Pulmonary artery endothelial cell (primary cell): Measurements from ENCODE around the gene GPR153. TPM values are rescaled to one million over a fixed set of nuclear protein-coding genes. Genes with fewer than 3 reads are reported as not detected.

Source experiments
- DNase-seq: peaks from one replicate; pipeline ENCODE4 v3.0.0-alpha.2; 2011; ENCODE audit warnings: low read depth, low spot score
- total RNA-seq: library from RNA; depleted of rRNA; stranded (reverse); fragments of >200 nt; gene quantifications from 2 replicates; pipeline ENCODE4 v1.2.3, GENCODE V29; 2014

Gene GPR153
- total RNA-seq, 1 donor from 2014 or later, result 1.8 TPM

DNA sequence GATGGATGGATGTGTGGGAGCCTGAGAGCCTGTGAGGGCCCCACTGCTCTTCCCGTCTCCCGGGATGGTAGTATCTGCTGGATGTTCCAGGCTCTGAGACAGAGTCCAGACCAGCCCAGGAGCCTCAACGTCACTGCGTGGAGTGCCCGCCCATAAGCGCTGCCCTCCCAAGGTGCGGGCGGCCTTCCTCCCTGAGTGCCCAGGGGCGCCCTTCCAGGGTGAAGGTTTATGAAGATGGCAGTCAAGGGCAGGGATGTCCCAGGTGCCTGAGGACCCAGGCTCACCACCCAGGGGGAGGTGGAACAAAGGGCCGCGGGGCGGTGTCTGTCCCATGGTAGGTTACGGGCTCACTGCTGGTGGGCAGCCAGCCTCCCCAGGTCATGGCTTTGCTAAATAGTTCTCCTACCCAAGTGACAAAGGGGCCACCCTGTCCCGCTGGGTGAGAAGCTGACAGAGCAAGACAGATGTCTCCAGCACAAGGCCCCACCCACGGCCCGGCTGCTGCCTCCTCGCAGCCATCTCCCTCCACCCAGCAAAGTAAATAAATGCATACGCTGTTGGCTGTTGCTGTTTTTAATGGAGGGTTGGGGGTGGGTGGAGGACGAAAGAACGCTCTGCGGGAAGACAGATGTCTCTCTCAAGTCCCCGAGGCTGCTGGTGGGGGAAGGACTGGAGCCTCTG is 9.0 kb upstream of the GPR153 start:
- no peak for DNase-seq

DNA sequence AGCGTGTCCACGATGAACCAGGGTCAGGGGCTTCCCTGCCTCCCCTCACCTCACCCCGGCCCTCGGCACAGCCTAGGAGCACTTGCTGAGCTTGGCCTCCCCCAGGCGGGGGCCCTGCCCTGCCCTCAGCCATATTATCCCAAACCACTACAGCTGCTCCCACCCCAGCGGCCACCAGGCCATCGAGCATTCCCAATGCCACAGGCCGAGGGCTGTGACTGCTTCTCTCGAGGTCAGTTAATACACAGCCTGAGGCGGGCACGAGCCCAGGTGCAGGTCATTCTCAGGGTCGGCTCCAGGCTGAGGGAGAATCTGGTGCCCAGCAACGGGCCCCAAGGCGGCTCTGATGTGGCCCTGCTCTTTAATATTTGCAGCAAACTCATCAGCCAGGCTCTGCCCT is 8.4 kb upstream of the GPR153 start:
- no peak for DNase-seq

DNA sequence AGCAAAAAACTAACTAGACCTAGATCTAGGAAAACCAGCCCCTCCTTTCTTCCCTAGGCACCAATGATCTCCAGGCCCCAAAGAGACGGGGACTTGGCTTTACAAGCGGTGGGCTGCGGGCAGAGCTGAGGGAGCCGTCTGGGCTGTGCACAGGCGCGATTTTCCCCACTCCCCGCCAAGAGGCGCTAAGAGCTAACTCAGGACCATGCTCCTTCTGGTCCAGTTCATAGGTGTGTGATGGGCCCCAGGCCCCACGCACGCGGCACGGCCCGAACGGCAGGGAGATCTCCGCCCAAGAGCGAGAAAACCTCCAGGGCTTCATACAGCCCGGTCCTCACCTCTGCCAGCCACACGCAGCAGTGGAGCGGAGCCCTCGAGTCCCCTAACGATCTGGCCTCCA is 7.5 kb upstream of the GPR153 start:
- DNase-seq, result no peak

DNA sequence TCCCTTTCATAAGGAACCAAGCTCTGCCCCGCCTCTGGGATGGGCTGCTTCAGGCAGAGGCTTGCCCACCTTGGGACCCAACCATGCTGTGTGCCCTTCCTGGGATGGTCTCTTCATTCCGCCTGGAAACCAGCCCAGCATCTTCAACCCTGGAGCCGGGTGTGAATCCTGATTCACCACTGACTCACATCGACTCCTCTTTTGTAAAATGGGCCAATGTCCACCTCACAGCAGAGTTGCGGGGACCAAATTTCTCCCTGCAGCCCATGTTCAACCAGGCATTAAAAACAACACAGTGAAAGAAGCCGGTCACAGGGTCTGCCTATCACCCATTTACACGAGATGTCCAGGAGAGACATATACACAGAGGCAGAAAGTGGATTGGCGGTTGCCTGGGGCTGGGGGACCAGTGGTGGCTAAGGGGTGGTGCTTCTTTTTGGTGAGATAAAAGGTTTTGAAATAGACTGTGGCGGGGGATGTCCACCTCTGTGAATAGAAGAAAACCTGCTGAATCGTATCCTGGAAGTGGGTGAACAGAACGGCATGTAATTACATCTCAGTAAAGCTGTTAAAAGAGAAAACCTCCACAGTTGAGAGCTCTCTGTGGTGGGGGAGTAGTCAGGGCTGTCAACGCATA is 6.9 kb upstream of the GPR153 start:
- DNase-seq, result no peak

DNA sequence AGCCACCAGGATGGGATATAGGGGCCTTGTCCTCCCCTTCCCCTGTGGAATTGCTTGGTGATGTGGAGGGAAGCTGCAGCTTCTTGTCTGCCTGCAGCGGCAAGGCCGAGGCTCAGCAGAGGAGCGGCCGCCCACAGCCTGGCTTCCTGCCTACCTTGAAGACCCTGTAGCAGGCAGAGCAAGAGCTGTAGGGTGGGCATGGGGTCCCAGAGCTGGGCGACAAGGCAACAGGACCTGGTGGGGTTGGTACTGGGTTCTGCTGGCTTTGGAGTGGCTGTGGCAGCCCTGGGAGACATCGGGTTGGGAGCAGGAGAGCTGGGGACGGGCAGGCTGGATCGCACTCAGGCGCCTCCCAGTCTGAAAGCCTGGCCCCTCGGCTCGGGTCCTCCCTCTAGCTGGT is 5.7 kb upstream of the GPR153 start:
- no peak for DNase-seq

DNA sequence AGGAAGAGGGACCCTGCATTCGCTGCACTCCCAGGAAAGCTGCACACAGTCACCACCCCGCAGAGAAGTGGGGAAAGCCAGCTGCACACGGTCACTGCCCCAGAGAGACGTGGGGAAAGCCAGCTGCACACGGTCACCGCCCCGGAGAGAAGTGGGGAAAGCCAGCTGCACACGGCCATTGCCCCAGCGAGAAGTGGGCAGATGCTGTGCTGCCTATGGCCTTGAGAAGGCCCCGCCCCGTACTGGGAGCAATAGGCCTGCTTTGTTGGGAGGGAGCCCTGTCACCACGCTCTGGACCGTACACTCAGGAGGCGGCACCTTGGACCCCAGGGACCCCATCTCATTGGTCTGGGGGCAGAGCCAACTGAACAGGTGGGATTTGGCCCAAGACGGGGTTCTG is 4.3 kb upstream of the GPR153 start:
- DNase-seq, result no peak

DNA sequence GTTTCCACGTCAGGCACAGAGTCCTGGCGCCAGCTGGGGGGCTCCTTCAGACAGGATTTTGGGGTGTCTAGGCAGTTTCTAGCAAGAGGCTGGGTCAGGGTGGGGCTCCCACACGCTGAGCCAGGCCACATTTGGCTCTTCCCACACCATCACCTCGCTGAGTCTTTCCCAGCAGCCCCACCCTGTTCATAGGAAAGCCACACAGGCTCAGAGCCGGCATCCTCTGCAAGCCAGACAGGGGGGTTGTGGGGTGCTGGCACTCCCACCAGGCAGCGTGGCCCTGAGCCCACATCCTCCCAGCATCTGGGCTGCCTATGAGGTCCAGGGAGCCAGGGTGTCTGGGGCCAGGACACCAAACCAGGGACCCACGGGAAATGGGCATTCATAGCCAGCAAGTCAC is 2.8 kb upstream of the GPR153 start:
- DNase-seq, result no peak

DNA sequence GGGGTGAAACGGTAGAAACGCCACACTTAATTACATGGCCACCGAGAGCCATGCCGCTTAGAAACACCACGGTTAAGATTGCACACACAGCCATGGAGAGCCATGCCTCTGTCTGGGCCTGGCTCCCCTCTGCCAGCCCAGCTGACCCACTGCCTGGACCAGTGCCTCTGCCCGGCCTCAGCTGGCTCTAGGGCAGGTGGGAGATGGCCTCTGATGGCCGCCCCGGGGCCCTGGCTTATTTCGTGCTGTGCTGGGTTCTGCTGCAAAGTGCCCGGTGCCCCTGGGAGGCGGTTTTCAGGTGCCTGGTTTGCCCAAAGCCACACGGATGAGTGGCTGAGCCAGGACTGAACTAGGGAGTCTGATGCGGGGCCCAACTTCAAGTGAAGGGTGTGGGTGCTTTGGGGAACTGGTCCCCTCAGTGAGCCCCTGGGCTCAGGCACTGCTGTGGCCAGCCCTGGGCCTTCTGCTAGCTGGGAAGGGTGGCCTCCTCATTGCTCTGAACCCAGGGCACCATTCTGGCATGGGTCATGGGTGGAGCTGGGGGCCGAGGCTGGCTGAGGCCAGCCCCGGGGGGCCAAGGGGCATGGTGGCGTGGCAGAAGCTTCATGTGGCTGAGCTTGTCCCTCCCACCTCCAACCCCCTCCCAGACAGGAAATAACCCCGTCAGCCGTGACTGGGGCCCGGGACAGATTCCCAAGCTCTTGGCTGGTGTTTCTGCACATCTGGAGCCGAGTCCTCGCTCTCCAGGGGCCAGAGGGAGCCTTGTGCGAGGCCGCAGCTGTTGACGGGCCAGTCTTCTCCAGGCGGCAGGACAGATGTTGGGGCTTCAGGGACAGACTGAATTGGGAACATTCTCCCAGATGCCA is 1.9 kb upstream of the GPR153 start:
- no peak for DNase-seq

DNA sequence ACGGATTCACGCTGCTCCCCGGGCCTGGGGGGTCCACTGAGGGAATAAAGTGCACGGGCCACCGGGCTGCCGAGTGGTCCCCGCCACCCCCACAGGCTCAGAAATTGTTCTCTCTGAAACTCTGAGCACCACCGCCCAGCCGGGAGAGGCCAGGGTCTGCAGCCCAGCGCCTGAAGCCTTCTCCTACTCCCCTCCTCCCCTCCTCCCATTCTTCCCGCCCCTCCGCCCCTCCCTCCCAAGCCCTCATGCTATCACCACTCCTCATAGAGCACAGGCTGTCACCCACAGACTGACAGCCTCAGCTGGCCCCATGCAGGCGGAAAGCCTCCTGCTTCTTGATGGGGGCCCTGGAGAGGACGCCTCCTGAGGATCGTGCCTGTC is 707 bp upstream of the GPR153 start:
- no peak for DNase-seq

DNA sequence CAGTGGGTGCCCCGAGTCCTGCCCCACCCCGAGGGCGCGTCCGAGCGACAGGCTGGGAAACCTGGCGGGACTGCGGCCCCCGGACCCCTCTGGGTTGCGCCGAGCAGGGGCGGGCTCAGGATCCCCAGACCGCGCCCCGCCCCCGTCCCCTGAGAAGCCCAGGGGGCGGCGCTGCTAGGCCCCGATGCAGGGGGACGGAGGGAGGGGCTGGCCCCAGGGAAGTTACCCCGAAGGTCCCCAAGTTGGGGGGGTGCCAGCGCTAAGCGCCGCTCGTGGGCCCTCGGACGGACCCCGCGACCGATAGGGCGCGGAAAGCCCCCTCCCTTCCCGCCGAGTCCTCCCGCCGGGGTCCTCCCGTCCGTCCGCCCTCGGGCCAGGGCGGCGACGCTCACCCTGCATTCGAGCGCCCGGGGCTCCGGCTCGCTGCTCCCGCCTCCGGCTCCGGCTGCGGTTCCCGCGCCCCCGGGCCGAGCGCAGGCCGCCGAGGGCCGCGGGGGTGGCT is 414 bp downstream of the GPR153 start:
- no peak for DNase-seq

DNA sequence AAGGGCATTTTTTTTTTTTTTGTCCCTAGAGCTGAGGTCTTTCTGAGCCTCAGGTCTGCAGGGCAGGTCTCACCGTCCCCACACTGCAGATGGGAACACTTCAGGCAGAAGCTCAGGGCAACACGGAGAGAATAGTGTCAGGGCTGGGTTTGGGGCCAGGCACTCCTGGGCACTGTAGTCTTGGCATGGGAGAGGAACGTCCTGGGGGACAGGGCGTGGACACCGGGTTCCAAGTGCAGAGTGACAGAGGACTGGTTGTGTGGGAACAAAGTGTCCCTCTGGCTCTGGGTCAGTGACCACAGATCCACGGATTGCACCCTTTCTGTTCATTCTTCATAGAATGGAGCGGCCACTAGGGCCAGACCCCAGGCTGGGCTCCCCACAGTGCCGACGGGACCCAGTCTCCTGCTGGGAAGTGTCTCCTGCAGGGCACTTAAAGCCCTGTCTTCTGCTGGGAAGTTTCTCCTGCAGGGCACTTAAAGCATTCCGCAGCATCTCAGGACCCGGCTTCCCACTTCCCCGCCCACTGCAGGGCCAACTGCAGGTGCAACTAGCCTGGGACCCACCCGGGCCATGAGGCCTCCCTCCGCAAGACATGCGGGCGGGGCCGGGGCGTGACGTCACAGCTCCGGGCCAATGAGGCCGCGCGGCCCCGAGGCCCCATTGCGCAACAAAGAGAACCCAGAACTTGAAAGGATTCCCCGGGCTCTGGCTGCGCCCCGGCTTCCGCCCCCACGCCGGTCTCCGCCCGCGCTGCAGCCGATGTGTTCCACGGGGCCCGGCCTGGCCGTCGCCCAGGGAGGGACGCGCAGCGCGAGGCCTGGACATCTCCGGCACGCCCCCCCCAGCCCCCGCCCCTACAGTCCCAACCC is 1.2 kb downstream of the GPR153 start:
- no peak for DNase-seq

DNA sequence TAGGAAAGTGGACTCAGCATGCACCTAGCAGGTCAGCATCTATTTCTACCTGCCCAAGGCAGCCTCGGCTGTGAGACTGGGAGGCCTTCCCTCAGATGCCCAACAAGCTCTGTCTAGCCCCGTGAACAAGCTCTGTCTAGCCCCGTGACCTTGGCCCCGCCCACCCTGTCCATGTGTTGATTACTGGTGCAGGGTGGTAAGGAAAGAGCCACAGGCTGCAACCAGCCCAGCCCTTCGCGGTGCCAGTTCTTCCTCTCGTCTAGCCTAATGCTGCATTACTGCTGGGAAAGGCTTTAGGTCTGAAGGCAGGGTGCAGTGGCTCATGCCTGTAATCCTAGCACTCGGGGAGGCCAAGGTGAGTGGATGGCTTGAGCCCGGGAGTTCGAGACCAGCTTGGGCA is 2.2 kb downstream of the GPR153 start:
- no peak for DNase-seq

DNA sequence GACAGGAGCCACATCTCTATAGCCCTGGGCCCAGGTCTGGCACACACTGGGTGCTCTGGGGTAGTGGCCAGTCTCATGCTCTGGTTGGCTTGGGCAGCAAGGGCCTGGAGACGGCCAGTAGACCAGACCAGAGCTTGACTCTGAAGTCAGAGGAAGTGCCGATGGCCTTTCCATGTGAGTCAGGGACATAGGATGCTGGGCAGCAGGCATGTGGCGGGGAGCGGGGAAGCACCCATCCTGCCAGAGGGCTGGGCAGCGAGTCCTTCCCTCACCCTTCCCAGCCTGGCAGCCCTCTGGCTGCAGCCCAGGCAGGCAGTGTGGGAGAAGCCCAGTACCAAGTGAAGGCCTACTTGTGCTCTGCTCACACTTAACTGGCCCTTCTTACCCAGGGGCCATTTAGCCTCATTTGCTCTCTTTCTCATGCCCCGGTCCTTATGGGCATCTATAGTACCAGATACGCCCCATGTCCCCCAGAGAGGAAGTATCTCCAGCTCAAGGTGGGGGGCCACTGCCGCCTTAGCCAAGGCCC is 3.3 kb downstream of the GPR153 start:
- DNase-seq, result no peak

DNA sequence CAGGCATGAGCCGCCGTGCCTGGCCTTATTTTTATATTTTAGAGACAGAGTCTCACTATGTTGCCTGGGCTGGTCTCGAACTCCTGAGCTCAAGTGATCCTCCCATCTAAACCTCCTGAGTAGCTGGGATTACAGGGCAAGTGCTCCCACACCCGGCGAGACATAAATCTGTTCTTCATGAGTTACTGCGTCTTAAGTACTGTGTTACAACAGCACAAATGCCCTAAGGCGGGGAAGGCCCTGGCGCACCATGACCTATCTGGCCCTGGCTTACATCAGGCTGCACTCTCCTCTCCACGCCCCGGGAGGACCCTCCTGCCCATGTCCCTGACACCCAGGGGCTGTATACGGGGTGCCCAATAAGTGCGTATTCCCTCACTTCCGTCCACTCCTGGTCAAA is 4.3 kb downstream of the GPR153 start:
- DNase-seq, result no peak

DNA sequence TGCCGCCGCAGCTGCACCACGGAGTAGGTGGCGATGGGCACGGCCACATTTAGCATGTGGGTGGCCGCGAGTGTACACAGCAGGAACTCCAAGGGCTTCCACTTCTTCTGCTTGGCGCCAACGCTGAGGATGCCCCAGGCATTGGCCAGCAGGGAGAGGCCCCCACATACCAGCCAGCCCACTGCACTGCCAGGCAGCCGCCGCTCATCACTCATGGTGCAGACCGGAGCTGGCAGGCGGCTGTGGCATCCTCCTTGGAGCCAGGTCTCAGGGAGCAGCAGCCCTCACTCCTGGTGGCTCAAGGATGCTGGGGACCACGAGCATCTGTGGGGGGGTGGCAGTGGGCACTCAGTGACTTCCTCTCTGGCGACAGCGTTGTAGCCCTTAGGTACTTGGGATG is 6.2 kb downstream of the GPR153 start:
- DNase-seq, result no peak

DNA sequence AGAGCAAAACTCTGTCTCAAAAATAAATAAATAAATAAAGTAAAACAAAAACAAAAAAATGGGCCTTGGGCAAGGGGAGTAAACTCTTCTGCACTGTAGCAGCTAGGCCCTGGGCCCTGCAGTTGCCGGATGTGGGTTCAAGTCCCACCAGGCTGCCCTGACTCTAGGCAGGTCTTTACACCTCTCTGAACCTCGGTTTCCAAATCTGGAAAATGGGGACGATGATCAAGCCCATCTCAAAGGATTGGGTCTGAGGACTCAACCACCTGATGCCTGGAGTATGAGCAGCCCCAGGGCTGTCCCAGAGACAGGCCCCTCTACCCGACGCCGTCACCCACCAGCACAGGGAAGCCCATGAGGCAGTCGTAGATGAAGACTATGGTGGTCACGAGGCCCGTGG is 7.5 kb downstream of the GPR153 start:
- no peak for DNase-seq

DNA sequence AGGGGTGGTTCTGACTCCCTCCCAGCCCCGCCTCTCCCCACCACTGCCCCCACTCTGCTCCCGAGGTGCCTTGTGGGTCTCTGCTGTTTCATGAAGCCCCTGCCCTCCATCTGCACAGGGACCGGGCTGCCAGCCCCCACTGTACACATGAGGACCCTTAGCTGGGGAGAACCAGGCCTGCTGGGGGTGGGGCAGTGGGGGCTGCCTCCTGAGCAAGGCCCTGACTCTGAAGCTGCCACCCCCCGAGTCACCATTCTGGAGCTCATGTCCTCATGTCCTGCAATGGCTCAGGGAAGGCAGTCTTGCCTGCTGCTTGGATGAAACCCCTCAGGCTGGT is 8.6 kb downstream of the GPR153 start:
- no peak for DNase-seq

DNA sequence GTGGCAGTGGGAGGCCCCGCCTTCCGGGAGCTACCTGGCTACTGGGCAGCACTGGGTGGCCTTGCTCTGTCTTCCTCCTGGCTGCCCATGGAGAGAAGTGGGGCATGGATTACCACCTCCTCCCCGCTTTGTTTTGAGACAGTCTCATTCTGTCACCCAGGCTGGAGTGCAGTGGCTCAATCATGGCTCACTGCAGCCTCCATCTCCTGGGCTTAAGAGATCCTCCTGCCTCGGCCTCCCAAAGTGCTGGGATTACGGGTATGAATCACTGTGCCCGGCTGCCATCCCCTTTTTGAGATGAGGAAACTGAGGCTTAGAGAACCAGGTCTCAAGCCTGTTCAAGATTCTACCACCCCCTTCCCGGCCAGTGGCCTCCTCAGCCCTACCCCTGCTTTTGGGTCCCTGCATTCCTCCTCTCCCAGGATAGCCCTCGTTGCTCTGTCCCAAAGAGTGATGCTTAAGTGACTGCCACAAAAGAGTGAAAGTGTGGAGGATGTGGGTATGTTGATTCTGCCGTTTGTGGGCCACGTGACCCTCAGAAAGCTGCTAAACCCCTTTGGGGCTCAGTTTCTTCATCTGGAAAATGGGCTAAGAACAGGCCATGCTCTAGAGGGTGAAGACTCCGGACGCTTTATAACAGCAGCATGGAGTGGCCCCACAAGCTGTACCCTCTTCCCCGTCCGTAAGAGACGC is 9.1 kb downstream of the GPR153 start:
- DNase-seq, result no peak

DNA sequence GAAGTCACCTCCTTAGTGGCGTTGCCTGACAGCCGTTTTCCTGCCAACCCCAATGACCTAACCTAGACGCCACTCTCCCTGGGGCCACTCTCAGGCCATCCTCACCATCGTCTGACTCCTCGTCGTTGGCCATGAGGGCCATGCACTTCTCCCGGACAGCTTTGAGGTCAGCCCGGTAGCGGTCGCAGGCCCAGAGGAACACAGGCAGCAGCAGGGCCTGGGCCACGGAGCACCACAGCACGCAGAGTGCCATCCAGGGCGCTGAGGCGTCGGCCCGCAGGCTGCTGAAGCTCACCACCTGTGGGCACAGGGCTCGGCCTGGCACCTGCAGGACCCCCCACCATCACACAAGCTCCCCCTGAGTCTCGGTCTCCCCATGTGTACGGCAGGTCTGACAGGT is 9.7 kb downstream of the GPR153 start:
- no peak for DNase-seq

DNA sequence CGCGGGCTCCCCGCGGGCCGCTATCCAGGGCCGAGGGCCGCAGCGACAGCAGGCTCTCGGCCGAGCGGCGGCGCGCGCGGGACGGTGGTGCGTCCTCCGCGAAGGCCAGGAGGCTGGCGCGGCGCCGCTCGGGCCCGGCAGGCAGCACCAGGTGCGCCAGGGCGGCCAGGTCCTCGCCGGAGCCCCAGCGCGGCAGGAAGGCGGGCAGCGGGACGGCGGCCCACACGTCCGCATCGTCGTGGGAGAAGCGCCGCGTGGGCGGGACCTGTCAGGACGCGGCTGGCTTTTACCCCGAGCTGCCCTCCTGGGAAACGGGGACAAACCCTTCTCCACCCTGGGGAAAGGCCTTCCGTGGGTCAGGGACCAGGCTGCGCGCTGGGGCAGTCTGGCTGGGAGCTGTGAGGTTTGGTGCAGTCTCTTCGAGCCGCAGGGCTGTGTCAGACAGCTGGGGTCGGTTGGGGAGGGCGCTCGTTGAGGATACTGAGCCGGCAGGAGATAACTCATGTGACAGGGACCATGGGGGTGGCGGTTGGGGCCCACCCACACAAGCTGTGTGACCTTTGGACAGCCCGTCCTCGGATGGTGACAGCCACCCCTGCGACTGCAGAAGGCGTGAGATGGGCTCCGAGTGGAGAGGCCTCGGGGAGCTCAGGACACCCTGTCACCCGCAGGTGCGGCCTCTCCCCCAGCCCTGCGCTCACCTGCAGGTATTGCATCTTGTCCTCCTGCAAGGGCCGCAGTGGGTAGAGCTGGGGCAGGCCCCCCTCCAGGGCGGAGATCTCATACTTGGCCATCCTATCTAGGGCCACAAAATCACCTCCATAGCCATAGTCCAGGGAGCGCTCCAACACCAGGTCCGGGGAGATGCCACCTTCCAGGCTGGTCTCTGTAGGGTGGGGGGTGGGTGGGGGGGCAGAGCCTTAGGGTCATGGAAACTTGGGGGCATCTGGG is 10.9 kb downstream of the GPR153 start:
- DNase-seq, result no peak
